ENCODE data around the gene TNFAIP8.
"Not testable (repeated sequence)": the region's sequence is repeated elsewhere in the genome, so short reads cannot be mapped to it uniquely, and the experiment has no call there.

The TNFAIP8 gene

DNA sequence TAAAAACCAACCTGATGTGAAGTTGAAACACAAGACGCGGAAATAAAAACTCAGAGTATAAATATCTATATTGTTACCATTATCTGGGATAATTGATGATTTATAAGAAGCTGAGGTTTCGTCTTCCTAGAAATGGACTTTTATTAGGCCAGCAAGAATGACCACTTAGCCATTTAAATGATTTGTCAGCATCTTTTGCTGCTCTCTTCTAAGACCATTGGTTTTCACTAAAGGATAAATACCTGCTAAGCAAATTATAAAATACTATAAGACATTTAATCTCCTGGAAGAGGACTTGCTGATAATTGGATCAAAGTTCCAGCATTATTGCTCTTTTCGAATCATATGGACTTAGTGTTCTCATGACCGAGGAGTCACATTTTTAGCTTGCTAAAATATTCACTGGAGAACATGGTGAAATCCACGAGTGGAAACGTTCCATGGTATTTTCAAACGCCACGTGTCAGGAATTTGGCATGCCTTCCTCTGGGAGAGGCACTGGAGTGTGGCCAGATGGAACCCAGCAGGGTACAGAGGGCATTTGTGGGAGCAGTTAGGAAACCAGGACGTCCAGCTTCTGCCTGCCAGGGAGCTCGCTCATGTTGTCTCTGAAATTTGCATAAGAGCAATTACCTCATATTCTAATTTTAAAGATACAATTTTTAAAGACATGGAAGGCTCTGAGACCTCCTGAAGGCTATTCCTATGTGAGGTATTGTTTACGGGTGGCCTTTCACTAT lies 43.1 kb downstream of the TNFAIP8 start:
- no peak for DNase-seq

DNA sequence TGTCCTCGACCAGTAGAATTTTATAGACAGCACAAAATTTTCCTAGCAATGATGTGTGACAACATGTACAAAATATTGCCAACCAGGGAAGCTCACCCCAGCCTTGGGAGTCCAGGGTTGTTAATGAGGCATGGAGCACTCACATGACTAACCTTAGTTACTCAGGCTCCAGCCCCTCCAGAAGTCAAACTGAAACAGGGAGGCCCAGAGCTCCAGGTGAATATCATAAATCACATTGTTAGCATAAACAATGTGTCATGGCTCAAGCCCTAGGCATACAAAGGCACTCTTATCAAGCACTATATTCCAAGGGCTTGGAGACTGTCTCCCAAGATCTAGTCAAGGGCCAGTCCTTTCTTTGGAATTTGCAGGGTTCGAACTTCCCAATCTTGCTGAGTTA lies 44.4 kb downstream of the TNFAIP8 start:
- DNase-seq, result no peak

DNA sequence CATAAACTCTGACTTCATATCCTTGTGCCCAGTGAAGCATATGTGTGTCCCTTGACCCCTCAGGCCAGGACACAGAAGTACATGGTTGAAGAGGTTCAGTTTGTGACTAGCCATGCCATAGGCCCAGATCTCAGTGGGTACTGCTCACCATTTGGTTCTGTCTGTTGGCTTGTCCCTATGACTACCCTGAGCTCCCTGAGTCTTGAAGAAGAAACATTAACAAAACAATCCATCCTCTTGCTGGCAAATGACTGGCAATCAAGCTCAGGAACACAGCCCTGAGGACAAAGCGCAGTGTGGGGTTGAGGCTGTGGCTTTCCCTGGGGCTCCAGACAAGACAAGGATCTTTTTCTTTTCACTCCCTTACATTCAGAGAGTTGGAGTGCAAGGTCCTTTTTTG lies 46.3 kb downstream of the TNFAIP8 start:
- no peak for DNase-seq

DNA sequence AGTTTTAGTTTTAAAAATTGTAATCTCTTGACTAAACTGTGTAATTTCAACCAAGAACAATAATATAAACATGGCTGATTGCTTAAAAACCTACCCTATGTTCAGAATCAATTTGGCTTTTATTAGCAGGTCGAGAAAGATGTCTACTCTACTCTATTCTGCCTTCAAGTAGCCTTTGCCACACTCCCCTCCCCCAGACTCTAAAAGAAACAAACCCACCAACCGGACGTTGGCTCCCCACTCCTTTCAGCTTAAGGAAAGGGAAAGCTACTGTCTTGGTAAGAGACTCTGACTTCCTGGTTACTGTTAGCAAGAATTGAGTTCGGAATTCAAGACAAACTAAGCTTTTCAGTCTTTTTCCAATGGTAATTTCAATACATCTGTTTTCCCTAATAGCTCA lies 46.7 kb downstream of the TNFAIP8 start:
- no peak for DNase-seq

DNA sequence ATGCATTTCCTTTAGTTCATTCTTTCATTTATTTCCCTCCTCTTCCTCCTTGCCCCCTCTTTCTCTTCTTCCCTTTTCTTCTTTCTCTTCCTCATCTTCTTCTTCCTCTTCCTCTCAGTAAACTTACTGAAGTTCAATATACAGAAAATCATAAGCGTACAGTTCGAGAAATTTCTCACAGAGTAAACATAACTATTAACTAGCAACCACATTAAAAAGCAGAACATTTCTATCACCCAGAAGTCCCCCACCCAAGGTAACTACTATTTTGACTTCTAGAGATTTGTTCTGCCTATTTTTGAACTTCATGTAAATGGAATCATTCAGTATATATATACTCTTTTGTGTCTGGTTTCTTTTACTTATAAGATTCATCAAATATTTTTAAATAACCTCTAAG lies 48.2 kb downstream of the TNFAIP8 start:
- DNase-seq, result no peak

DNA sequence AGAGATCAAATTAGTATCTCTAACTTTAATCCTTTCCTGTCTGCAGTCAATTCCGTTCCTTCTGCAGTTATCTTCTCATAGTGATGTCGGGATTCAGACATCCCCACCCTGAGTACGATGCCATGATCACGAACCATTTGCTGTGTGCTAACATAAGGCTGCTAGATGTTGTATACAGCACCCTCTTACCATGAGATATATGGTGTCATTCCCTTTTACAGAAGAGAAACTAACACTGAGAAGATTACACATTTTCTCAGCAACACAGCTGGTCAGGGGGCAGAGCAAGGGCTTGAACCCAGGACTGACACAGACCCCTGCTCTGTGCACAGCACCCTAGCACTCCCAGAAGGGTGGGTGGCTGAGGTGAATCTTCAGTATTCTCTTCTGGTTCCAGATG lies 49.6 kb downstream of the TNFAIP8 start:
- DNase-seq, result no peak

DNA sequence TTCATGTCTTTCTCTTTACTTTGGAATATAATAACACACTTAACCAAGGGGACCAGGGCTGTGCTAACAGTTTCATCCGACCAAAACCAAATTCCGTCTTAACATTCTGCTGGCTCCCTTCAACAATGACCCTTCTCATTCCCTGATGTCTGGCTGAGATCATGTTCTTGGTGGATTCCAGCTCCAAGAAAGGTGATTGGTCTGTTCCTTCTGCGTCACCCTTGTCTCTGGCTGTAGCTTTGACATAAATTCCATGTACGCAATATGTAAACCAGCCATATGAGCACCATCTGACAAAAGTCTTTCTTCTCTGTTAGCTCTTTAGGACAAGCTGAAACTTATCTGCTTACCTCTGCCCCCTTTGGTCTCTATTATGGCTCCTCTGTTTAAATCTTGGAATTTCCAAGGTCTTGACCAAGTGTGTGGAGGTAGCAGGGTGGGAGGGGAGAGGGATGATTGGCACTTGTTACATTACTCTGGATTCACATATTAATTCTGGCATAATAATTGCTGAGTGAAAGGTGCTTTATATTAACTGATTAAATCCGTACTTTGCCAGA lies 50.8 kb downstream of the TNFAIP8 start:
- no peak for DNase-seq

DNA sequence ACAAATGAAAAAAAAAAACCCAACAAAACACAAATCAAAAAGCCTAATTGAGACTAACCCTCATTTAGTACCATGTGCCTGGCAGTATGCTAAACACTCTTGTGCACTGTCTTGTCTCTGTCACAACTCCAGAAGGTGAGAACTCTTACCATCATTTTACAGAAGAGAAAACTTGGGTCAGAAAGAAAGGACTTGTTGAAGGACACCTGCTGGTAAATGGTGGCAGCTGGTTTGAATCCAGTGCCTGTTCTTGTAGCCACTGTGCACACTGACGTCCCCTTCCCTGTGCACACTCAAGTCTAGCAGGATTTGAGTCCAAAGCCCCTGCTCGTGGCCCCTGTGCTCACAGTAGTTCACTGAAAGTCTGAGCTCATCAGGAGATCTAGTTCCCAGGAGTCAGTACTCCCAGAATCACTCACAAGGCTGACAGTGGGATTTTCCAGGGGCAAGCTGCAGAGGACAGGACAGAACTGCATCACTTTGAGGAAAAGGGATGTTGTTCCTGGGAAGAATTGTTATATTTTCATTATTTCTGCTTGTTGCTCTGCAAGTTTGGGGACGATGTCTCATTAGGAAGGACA lies 53.5 kb downstream of the TNFAIP8 start:
- no peak for DNase-seq

DNA sequence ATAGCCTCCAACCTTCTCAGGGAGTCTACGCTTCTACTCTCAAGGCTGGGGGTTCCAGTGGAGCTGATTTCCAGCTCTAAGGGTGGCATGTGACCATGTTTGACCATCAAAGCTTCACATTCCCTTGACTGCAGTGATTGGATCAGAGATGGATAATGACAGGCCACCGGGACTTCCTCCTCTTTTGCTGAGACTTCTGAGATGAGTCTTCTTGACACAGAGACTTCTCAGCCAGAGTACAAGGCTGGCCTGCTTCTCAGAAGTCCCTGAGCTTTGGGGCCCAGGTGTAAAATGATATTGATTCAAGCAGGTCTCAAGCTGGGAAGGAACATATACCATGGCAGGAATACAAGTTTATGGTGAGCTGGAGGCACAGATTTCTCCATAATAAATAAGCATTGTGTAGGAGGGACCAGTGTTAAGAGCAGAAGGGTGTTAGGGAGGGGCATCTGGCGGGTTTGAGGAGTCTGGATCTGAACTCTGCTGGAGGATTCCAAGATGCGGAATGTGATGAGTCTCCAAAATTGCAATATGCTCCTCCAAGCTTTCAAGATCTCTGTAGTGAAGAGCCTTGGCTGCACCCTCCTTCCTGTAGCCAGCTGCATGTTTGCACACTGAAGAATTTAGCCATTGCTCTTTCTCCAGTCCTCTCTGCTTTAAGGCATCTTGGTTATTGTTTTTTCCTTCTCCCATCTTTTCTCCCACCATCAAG lies 54.8 kb downstream of the TNFAIP8 start:
- no peak for DNase-seq

DNA sequence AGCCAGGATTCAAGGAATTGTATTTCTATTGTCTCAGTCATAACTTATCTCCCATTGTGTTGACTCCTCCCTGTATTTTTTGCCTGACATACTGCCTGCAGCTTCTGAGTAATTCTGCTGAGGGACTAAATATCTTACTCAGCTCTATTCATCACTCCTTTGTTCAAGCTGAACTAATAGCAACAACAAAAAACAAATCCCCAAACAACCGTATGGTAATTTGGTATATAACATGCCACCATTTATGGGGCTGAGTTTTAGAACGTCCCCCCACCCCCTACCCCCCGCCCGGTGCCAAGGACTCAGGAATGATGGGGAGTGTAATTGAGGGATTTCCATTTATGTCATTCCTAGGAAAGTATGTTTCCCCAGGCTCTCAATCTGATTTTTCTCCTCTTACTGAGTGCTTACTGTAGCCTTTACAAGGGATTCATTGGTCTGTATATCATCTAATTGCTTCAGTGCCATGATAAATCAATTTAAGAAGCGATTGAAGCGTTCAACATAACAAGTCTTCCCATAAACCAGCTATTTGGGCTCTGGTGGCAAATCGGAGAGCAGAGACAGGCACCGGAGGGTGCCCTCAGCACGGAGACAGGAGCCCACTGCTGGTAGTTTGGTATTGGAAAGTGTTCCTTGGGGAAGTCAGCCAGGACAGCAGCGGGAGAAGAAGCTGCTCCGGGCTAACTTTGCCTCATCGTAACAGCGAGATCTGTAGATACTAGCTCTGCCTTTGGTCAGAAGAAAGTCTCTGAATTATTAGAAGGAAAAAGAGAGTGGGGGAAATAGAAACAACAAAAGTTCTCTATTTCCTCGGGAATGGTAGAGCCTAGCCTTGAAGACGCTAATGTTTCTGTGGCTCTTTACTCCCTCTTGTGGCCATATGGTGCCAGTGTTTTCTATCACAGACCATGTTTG lies 55.8 kb downstream of the TNFAIP8 start:
- peak; percentile 64 for DNase-seq

DNA sequence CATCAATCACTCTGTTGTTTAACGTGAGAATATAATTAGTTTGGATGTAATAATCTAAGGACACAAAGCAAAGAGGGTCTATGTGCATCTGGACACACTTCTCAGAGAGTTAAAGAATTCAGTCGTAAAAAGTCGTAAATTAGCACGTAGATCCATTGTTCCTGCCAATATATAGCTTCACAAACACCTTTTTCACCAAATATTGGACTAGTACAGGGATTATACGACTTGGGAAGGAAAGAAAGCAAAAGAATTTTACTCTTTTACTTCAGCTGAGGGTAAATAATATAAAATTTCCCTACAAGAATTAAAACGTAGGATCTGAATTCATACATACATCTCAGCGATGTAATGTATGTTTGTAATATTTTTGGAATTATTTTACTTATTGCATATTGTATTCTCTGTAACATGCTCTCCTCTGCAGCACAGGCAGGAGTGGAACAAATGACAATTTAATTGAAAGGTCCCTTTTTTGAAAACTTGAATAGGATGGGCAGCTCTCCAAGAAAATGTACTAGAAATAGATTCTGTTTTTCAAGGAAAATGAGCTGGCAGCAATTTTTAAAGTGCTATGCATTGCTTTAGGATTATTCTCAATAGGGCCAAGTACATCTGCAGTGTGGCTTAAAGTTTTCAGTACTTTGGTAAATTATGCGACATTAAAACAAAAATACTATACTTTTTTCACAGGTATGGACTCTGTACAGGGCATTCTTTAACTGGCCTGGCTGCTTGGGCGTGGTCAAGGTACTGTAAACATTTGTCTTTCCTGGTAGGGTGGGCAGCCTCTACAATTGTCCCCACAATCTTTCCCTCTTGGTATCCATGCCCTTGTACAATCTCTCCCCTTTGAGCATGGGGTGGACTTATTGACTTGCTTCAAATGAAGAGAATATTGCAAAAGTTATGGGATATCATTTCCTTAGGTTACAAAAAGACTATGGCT lies 56.7 kb downstream of the TNFAIP8 start:
- no peak for DNase-seq

DNA sequence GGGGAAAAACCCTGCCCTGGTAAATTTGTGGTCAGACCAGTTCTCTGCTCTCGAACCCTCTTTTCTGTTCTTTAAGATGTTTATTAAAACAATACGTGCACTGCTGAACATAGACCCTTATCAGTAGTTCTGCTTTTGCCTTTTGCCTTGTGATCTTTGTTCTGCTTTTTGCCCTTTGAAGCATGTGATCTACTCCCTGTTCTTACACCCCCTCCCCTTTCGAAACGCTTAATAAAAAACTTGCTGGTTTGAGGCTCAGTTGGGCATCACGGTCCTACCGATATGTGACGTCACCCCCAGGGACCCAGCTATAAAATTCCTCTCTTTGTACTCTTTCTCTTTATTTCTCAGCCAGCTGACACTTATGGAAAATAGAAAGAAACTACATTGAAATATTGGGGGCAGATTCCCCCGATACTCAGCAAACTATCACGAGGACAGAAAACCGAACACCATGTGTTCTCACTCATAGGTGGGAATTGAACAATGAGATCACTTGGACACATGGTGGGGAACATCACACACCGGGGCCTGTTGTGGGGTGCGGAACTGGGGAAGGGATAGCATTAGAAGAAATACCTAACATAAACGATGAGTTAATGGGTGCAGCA lies 58.4 kb downstream of the TNFAIP8 start:
- not testable (repeated sequence) for DNase-seq

DNA sequence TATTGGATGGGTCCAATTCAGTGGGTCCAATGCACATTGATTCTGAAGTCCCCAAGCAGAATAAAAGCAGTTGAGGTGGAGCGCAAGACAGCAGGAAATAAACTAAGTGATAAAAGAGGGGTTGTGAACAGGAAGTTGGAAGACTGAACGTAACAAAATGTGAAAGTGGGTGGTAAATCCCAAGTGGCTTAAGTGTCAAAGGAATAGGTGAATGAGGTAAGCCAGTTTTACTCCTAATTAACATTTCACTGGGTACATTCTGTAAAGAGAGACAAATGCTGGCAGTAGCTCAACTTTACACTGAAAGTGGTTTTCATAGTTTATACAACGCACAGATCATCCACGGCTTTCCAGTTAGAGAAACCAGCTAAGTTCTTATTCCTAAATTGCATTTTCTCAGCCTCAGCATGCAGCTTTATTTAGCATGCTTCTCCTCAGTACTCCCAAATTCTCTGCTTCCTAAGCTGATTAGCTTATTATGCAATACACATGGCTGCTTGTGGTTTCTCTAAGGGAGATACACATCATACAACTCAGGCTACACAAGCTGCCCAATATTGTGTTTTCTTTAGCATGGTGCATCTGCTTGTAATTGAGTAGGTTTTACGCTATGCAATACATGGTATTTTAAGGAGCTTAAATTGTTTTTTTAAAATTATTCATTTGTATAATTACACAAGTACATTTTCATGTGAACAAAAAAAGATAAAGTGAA lies 62.2 kb downstream of the TNFAIP8 start:
- DNase-seq, result no peak

DNA sequence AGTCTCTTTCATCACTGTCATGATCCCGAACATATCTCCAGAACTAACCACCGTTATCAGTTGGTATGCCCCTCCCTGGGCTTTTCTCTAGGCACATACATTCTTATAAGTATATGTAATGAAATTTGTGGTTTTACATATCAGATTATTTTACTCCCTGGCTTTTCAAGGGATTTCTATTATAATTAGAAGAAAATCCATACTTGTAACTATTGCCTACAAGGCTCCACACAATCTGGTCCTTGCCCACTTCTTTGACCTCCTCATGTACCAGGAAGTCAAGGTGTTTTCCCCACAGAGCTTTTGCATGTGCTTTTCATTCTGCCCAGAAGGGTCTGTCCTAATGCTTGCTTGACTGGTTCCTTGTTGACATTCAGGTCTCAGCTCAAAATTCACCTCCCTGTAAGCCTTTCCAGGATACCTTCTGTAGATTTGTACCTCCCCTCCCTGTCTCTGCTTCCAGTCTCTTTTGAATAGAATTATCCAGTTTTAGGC lies 62.8 kb downstream of the TNFAIP8 start:
- no peak for DNase-seq

DNA sequence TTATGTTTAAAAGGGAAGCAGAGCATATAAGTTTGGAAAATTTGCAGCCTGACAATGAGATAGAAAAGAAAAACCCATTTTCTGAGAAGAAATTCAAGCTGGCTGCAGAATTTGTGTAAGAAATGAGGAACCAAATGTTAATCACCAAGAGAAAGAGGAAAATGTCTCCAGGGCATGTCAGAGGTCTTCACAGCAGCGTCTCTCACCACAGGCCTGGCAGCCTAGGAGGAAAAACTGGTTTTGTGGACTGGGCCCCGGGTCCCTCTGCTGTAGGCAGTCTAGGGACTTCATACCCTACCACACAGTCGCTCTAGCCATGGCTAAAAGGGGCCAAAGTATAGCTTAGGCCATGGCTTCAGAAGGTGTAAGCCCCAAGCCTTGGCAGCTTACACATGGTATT lies 64.3 kb downstream of the TNFAIP8 start:
- no peak for DNase-seq

DNA sequence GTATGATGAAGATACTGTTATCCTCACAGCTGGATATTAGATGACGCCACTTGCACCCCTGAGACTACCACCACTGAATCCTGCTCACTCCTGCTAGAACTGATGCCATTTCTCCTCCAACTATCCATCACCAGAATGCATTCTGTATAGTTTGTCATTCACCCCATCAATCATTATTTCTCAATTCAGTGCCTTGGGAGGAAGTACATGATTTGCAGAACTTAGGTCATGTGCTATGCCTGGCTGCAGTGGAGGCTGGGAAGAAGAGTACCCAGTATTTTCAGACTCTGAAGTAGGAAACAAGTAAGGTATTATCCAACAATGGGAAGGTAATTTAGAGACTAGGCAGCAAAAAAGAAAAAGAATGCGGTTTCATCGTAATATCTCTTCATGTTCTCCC lies 70.2 kb downstream of the TNFAIP8 start:
- DNase-seq, result no peak

DNA sequence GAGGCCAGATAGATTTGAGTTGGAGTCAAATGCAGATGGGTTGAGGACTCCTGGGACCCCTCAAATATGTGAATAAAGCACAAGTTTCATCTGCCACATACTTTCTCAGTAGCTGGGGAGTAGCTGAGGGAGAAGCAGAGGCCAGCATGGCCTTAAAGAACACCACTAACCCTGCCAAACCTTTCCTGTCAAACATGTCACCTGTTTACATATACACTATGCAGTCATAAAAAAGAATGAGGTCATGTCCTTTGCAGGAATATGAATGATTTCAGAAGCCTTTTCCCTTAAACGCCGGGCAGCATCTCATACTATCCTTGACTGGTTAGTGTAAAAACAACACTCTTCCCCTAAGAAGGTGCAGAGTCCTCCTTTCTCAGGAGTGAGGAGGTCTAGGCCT lies 71.2 kb downstream of the TNFAIP8 start:
- DNase-seq, result no peak

DNA sequence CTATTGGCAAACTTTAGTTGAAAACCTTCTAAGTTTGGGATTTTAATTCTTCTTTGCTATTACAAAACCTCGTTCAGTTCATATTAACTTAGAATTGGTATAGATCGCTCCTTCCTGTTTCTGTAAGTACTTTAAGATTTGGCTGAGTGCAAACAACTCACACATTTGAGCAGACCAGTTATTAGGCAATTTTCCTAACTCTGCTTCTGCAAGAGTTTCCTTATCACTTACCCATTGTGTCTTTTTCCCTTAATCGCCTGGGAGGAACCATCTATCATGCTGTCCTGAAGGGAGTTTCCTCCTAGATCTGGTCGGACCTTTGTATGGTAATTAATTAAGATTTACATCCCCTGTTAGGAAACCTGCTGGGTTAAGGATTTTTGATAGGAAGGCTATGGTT lies 71.8 kb downstream of the TNFAIP8 start:
- not testable (repeated sequence) for DNase-seq

DNA sequence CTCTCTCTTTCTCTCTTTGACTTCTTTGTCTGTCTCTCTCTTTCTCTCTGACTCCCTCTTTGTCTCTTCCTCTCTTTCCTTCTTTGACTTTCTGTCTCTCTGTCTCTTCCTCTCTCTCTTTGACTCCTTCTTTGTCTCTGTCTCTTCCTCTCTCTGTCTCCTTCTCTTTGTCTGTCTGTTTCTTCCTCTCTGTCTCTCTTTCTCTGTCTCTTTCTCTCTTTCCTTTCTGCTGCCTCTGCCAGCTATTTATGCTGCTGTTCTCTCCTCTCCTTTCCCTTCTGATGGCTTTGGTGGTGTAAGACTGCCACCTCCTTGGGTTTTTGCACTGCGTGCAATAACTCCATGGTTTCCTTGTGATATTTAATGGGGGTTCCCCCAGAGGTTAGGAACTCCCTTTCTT lies 72.3 kb downstream of the TNFAIP8 start:
- not testable (repeated sequence) for DNase-seq

DNA sequence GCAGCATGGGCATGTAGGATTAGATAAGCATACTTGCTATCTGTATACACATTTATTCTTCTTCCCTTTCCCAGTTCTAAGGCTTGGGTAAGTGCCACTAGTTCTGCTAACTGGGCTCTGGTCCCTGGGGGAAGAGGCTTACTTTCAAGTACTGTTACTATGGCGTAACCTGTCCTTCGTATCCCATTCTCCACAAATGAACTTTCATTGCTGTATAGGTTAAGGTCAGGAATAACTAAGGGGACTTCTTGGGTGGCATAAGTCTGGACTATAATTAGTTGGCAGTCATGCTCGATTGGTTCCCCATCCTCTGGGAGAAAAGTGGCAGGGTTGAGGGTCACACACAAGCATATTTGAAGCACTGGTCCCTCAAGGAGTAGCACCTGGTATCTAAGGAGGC lies 72.8 kb downstream of the TNFAIP8 start:
- not testable (repeated sequence) for DNase-seq

Data from femur (tissue), 1 donor.